Activated T-helper 17 cell treated with anti-CD3 and anti-CD28 coated beads, Interleukin-2, amount 50 U/mL, for 72 hours (primary cell): ENCODE measurements around the gene RTP5. TPM values are rescaled to one million over a fixed set of nuclear protein-coding genes. Genes with fewer than 3 reads are reported as not detected.

ENCODE experiments used
- ATAC-seq: fragments of 150-1000 bp; cut with Tn5 transposase; replicated peaks from 2 replicates; pipeline ENCODE4 v1.10.0; 2021; ENCODE audit warnings: mild to moderate bottlenecking, moderate library complexity
- H3K27ac Mint-ChIP-seq: one replicate; pipeline ENCODE4 v1.8.0; 2022; ENCODE audit warnings: mixed read lengths
- H3K27me3 Mint-ChIP-seq: one replicate; pipeline ENCODE4 v1.8.0; 2022; ENCODE audit warnings: mixed read lengths
- H3K36me3 Mint-ChIP-seq: one replicate; pipeline ENCODE4 v1.8.0; 2022; ENCODE audit warnings: low read depth, mild to moderate bottlenecking, mixed read lengths
- H3K4me1 Mint-ChIP-seq: one replicate; pipeline ENCODE4 v1.8.0; 2022; ENCODE audit warnings: mixed read lengths
- H3K4me3 Mint-ChIP-seq: one replicate; pipeline ENCODE4 v1.8.0; 2022; ENCODE audit warnings: mild to moderate bottlenecking, mixed read lengths
- H3K9me3 Mint-ChIP-seq: one replicate; pipeline ENCODE4 v1.8.0; 2022; ENCODE audit warnings: mixed read lengths
- total RNA-seq, 2 donors: library from RNA; stranded (reverse); gene quantifications; one replicate each; pipeline ENCODE4 v1.2.3, GENCODE V29; 2022

Gene RTP5
- total RNA-seq, 2 donors from 2014 or later: 0.58 TPM; not detected in 1

DNA sequence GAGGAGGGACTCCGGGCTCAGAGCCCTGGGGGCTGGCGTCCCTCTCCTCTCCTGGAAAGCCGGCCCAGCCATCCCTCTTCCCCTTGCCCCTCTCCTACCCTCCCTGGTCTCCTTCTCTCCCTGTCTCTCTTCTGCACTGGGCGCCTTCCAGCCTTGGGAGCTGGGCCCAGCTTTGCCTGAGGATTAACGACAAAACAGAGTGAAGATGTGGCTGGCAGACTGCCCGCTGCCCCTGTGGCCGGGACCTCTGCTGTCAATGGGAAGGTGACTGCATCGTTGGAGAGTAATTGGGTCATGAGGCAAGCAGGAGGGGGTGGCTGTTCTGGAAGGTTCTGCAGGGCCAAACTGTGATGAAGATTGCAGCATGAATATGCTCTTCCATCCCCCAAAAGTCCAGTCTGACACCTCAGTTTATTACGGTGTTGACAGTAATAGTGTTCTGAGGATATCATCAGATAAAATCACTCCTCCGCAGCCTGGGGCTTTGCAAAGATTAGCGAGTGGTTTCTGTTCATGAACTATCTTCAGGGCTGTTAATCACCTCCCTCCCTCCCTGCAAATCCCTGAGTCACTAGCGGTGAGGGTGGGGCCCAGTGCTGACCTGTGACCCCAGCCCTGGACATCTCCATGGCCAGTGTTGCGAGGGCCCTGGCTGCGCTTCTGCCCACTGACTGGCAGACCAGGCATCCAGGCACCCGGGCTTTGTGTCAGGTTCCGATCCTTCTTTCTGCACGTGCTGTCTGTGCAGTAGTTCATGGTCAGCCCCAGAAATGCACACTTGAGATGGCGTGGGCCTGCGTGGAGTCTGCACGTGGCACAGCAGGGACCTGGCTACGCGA is 23.0 kb downstream of the RTP5 start:
- peaks cover 36% of the 10 kb centered on the region for H3K36me3 Mint-ChIP-seq
- no peak for ATAC-seq
- no peak overlapping the region for H3K4me3 Mint-ChIP-seq
- H3K9me3 Mint-ChIP-seq: no peaks in the 10 kb centered on the region
- peaks cover 16% of the 10 kb centered on the region for H3K4me1 Mint-ChIP-seq
- no peaks in the 10 kb centered on the region for H3K27me3 Mint-ChIP-seq
- no peak overlapping the region for H3K27ac Mint-ChIP-seq

DNA sequence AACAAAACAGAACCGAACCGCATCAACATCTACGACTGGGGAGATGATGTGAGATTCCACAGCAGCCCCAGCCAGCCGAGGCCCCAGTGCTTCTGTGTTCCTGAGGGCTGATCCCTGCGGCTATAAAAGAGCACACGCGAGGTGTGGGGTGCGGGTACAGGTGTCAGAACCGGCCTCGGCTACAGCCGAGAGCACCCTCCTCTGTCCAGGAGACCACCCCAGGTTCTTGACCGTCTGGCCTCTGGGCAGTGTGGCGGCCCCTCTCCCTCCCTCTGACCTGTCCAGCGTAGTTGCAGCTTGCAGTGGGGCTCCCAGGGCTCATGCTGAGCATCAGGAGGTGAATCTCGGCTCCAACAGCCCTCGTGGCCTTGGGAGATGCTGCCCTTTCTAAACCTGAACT is 23.7 kb downstream of the RTP5 start:
- ATAC-seq: no peak
- no peaks in the 10 kb centered on the region for H3K27me3 Mint-ChIP-seq
- no peaks in the 10 kb centered on the region for H3K9me3 Mint-ChIP-seq
- no peak overlapping the region for H3K4me3 Mint-ChIP-seq
- H3K4me1 Mint-ChIP-seq: peaks cover 10% of the 10 kb centered on the region
- H3K27ac Mint-ChIP-seq: no peak overlapping the region
- H3K36me3 Mint-ChIP-seq: peaks cover 38% of the 10 kb centered on the region

DNA sequence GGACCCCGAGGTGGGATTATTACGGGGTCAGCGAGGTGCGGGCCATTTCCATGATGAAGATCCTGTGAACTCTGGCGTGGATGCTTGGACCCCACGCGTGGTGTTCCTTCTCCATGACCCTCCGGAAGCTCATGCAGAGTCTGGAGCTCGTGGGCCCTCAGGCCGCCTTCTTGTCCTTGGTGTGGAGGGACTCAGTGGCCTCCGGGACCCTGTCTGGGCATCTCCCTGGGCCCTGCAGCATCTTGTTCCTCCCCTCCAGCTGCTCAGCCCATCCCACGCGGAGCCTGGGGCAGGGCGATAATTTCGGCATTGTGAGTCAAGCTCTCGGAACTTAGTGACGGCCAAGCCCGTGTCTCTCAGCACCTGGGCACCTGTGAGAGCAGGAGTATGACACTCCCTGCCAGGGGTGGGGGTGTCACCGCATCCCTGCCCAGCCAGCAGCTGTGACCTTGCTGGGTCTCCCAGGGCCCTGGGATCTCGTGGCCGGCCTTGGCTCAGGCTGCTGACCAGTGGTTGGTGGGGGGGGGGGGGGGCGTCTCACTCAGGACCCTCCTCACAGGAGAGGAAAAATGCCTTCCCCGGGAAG is 24.6 kb downstream of the RTP5 start:
- peaks cover 8% of the 10 kb centered on the region for H3K4me1 Mint-ChIP-seq
- H3K27ac Mint-ChIP-seq: no peak overlapping the region
- no peaks in the 10 kb centered on the region for H3K27me3 Mint-ChIP-seq
- peaks cover 36% of the 10 kb centered on the region for H3K36me3 Mint-ChIP-seq
- no peak for ATAC-seq
- no peaks in the 10 kb centered on the region for H3K9me3 Mint-ChIP-seq
- H3K4me3 Mint-ChIP-seq: no peak overlapping the region

DNA sequence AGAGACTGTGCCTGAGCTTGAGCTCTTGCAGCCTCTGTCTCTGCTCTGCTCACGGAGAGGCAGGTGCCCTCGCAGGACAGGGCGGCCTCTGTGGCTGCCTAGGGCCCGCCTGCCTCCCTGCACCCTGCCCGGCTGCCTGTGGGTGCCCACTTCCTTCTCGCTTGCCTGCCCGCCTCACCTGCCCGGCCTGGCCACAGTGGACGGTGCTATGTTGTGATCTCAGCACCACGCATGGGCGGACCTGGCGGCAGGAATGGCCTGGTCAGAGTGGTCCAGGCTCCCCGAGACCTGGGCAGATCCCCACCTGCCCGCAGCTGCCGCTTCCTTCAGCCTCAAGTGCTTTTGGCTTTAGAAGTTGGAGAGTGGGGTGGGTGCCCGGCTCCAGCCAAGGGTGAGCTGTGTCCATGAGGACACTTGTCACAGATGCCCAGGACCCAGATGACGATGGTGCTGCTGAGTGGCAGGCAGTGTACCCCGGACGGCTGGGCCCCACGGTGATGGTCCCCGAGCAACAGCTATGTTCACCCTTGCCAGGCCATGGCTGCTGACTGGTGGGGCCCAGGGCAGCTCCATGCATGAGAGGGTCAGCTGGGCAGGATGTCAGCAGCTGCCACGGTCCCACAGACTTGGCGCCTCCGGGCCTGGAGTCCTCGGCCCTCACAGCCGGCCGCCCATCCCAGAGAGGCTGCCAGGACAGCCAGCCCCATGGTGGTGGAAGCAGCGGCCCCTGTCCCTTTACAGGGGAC is 25.3 kb downstream of the RTP5 start:
- no peak overlapping the region for H3K27ac Mint-ChIP-seq

DNA sequence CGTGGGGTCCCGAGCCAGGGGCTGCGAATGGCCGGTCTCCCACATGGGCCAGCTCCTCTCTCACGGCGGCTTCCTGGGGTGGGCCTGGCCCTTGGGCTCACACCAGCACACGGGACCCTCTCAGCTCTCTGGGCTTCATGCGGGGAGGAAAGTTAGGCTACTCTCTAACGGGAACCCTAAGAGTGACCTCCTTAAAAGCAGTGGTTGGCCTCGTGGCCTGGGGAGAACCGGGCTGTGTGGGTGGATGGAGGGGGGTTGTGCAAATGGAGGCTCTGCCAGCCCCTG is 25.8 kb downstream of the RTP5 start:
- H3K4me1 Mint-ChIP-seq: peaks cover 5% of the 10 kb centered on the region
- H3K27ac Mint-ChIP-seq: peak overlapping the region; percentile 94
- H3K36me3 Mint-ChIP-seq: peaks cover 24% of the 10 kb centered on the region
- no peak for ATAC-seq
- peak overlapping the region; percentile 39 for H3K4me3 Mint-ChIP-seq
- H3K27me3 Mint-ChIP-seq: no peaks in the 10 kb centered on the region
- no peaks in the 10 kb centered on the region for H3K9me3 Mint-ChIP-seq

More for the DNA sequence above, 25.3 kb downstream of the RTP5 start:
- no peak for ATAC-seq
- Mint-ChIP-seq H3K4me1 (peaks cover 5% of the 10 kb centered on the region), H3K4me3 (no peak overlapping the region), H3K27me3 (no peaks in the 10 kb centered on the region), H3K36me3 (peaks cover 29% of the 10 kb centered on the region), H3K9me3 (no peaks in the 10 kb centered on the region)

GRCh38 chr2:241895712-241896641 is 26.4 kb downstream of the RTP5 start:
- Mint-ChIP-seq H3K4me3 (peak overlapping the region; percentile 39), H3K27me3 (no peaks in the 10 kb centered on the region), H3K9me3 (no peaks in the 10 kb centered on the region), H3K4me1 (peaks cover 5% of the 10 kb centered on the region), H3K36me3 (peaks cover 23% of the 10 kb centered on the region), H3K27ac (peak overlapping the region; percentile 94)
- peak; percentile 61 for ATAC-seq

- Mint-ChIP-seq H3K9me3 (no peaks in the 10 kb centered on the region), H3K4me1 (peaks cover 5% of the 10 kb centered on the region), H3K27ac (peak overlapping the region; percentile 94), H3K36me3 (peaks cover 23% of the 10 kb centered on the region), H3K27me3 (no peaks in the 10 kb centered on the region), H3K4me3 (no peak overlapping the region)
- peak; percentile 53 for ATAC-seq
Measured at GRCh38 chr2:241896746-241897201, 27.2 kb downstream of the RTP5 start.

- H3K4me1 Mint-ChIP-seq: peaks cover 5% of the 10 kb centered on the region
- H3K4me3 Mint-ChIP-seq: no peak overlapping the region
- peaks cover 23% of the 10 kb centered on the region for H3K36me3 Mint-ChIP-seq
- no peaks in the 10 kb centered on the region for H3K27me3 Mint-ChIP-seq
- no peak for ATAC-seq
- H3K9me3 Mint-ChIP-seq: no peaks in the 10 kb centered on the region
- peak overlapping the region; percentile 94 for H3K27ac Mint-ChIP-seq
Measured at GRCh38 chr2:241897231-241897916, 27.8 kb downstream of the RTP5 start.

GRCh38 chr2:241898463-241899270 is 29.1 kb downstream of the RTP5 start:
- Mint-ChIP-seq H3K27me3 (no peaks in the 10 kb centered on the region), H3K9me3 (no peaks in the 10 kb centered on the region), H3K36me3 (peaks cover 23% of the 10 kb centered on the region), H3K4me1 (peaks cover 5% of the 10 kb centered on the region), H3K4me3 (no peak overlapping the region), H3K27ac (no peak overlapping the region)
- no peak for ATAC-seq

GRCh38 chr2:241900251-241901017 is 30.9 kb downstream of the RTP5 start:
- Mint-ChIP-seq H3K27me3 (no peaks in the 10 kb centered on the region), H3K9me3 (no peaks in the 10 kb centered on the region), H3K4me3 (no peak overlapping the region), H3K27ac (no peak overlapping the region), H3K4me1 (peaks cover 5% of the 10 kb centered on the region), H3K36me3 (peaks cover 23% of the 10 kb centered on the region)
- ATAC-seq: no peak

- Mint-ChIP-seq H3K27me3 (no peaks in the 10 kb centered on the region), H3K4me3 (peak overlapping the region; percentile 41), H3K4me1 (peaks cover 4% of the 10 kb centered on the region), H3K36me3 (peaks cover 17% of the 10 kb centered on the region), H3K27ac (no peak overlapping the region), H3K9me3 (no peaks in the 10 kb centered on the region)
- no peak for ATAC-seq
Measured at GRCh38 chr2:241901018-241901380, 31.5 kb downstream of the RTP5 start.

- H3K36me3 Mint-ChIP-seq: peaks cover 10% of the 10 kb centered on the region
- H3K27me3 Mint-ChIP-seq: no peaks in the 10 kb centered on the region
- H3K4me1 Mint-ChIP-seq: no peaks in the 10 kb centered on the region
- H3K27ac Mint-ChIP-seq: no peak overlapping the region
- H3K9me3 Mint-ChIP-seq: no peaks in the 10 kb centered on the region
- peak; percentile 31 for ATAC-seq
- H3K4me3 Mint-ChIP-seq: peak overlapping the region; percentile 41
Measured at GRCh38 chr2:241901500-241902351, 32.2 kb downstream of the RTP5 start.
